DND-41 (cell line): ENCODE data around the gene MCF2L2.

Experiments
- ATAC-seq: fragments of 200-7000 bp; cut with Tn5 transposase; 3 replicates; pipeline ENCODE4 v1.9.1; 2021; ENCODE audit warnings: low read depth; ENCODE audit not compliant: insufficient read depth
- DNase-seq: peaks from one replicate; pipeline ENCODE4 v3.0.0-alpha.2; 2020
- H2AFZ ChIP-seq: 2 replicates; pipeline ENCODE4 v1.6.0; 2012; ENCODE audit warnings: low read depth, low read length
- H3K27ac ChIP-seq: 2 replicates; pipeline ENCODE4 v1.5.1; 2012; ENCODE audit warnings: low read length, inconsistent platforms
- H3K27me3 ChIP-seq: fragments of 200-600 bp; sonication (generic); 2 replicates; pipeline ENCODE4 v1.6.0; 2012; ENCODE audit warnings: low read length, mild to moderate bottlenecking, inconsistent platforms; ENCODE audit not compliant: insufficient read depth, poor library complexity
- H3K36me3 ChIP-seq: 2 replicates; pipeline ENCODE4 v1.5.1; 2012; ENCODE audit warnings: low read length, inconsistent platforms; ENCODE audit not compliant: insufficient read depth
- H3K4me1 ChIP-seq: 2 replicates; pipeline ENCODE4 v1.5.1; 2012; ENCODE audit warnings: mild to moderate bottlenecking, low read length; ENCODE audit not compliant: insufficient read depth
- H3K4me2 ChIP-seq: 2 replicates; pipeline ENCODE4 v1.6.0; 2012; ENCODE audit warnings: mild to moderate bottlenecking, moderate library complexity, low read length, inconsistent platforms; ENCODE audit not compliant: insufficient read depth
- H3K4me3 ChIP-seq, 2 experiments: fragments of 200-600 bp in 1 of 2; shearing (Covaris generic) in 1 of 2; 2 replicates each; pipeline ENCODE4 v1.5.1; 2012 to 2016; ENCODE audit warnings: inconsistent platforms in 2 of 2, low read length in 2 of 2, mild to moderate bottlenecking in 2 of 2, low read depth in 1 of 2, moderate library complexity in 1 of 2
- H3K79me2 ChIP-seq: 2 replicates; pipeline ENCODE4 v1.6.0; 2012; ENCODE audit warnings: low read length, inconsistent platforms; ENCODE audit not compliant: insufficient read depth
- H3K9ac ChIP-seq: 2 replicates; pipeline ENCODE4 v1.6.0; 2012; ENCODE audit warnings: low read depth, mild to moderate bottlenecking, inconsistent platforms, low read length, moderate library complexity
- H3K9me3 ChIP-seq: 2 replicates; pipeline ENCODE4 v1.5.1; 2012; ENCODE audit warnings: low read length, moderate library complexity, mild to moderate bottlenecking, inconsistent platforms; ENCODE audit not compliant: insufficient read depth, severe bottlenecking
- H4K20me1 ChIP-seq: 2 replicates; pipeline ENCODE4 v1.6.0; 2012; ENCODE audit warnings: low read length; ENCODE audit not compliant: insufficient read depth
- CTCF ChIP-seq: IDR thresholded peaks from 2 replicates; pipeline ENCODE4 v1.5.1; 2012; ENCODE audit warnings: borderline replicate concordance, low read length, moderate library complexity, mild to moderate bottlenecking; ENCODE audit not compliant: poor library complexity, severe bottlenecking; ENCODE audit errors: extremely low read depth
- EZH2 ChIP-seq: IDR thresholded peaks from 3 replicates; pipeline ENCODE4 v1.6.1; 2012; ENCODE audit warnings: borderline replicate concordance, low read depth, mild to moderate bottlenecking, moderate library complexity, low read length, inconsistent platforms; ENCODE audit not compliant: severe bottlenecking

The MCF2L2 gene

GRCh38 chr3:183131186-183131725, 297.2 kb downstream of the MCF2L2 start:
- no peak overlapping the region for H3K9ac ChIP-seq
- TF ChIP-seq CTCF (no peak), EZH2 (no peak)
- peak; percentile 36 for DNase-seq

GRCh38 chr3:183129243-183129642, 299.2 kb downstream of the MCF2L2 start:
- H3K4me3 ChIP-seq = no peak overlapping the region
- H3K4me2 ChIP-seq = no peak overlapping the region
- no peak for TF ChIP-seq EZH2
- TF ChIP-seq CTCF = no peak
- peaks cover 13% of the 10 kb centered on the region for H3K27me3 ChIP-seq
- no peak overlapping the region for H2AFZ ChIP-seq
- H4K20me1 ChIP-seq = no peaks in the 10 kb centered on the region
- H3K9ac ChIP-seq = no peak overlapping the region
- no peak for ATAC-seq
- H3K36me3 ChIP-seq = no peaks in the 10 kb centered on the region
- no peak for DNase-seq
- H3K79me2 ChIP-seq = no peaks in the 10 kb centered on the region
- peaks cover 7% of the 10 kb centered on the region for H3K9me3 ChIP-seq
- H3K27ac ChIP-seq = no peak overlapping the region
- H3K4me1 ChIP-seq = no peaks in the 10 kb centered on the region

More at GRCh38 chr3:183131186-183131725, 297.2 kb downstream of the MCF2L2 start:
- Histone ChIP-seq H4K20me1 (no peaks in the 10 kb centered on the region), H3K9me3 (peaks cover 7% of the 10 kb centered on the region), H3K4me2 (no peak overlapping the region), H3K27ac (no peak overlapping the region), H3K27me3 (peaks cover 10% of the 10 kb centered on the region), H3K4me3 (no peak overlapping the region), H2AFZ (no peak overlapping the region), H3K36me3 (no peaks in the 10 kb centered on the region), H3K4me1 (no peaks in the 10 kb centered on the region), H3K79me2 (no peaks in the 10 kb centered on the region)
- ATAC-seq = peak; percentile 80

GRCh38 chr3:183128709-183129108, 299.7 kb downstream of the MCF2L2 start:
- H3K4me3 ChIP-seq = no peak overlapping the region
- H3K9me3 ChIP-seq = peaks cover 7% of the 10 kb centered on the region
- H3K27me3 ChIP-seq = peaks cover 13% of the 10 kb centered on the region
- ATAC-seq (no peak), DNase-seq (no peak)
- H3K4me2 ChIP-seq = no peak overlapping the region
- H3K4me1 ChIP-seq = no peaks in the 10 kb centered on the region
- H3K36me3 ChIP-seq = no peaks in the 10 kb centered on the region
- no peaks in the 10 kb centered on the region for H4K20me1 ChIP-seq
- no peaks in the 10 kb centered on the region for H3K79me2 ChIP-seq
- no peak overlapping the region for H2AFZ ChIP-seq
- TF ChIP-seq EZH2 (no peak), CTCF (no peak)
- H3K9ac ChIP-seq = no peak overlapping the region
- H3K27ac ChIP-seq = no peak overlapping the region
